Measurements from ENCODE around the gene XCL1. TPM values are rescaled to one million over a fixed set of nuclear protein-coding genes. Genes with fewer than 3 reads are reported as not detected.
"Not testable (repeated sequence)": the region's sequence is repeated elsewhere in the genome, so short reads cannot be mapped to it uniquely, and the experiment has no call there.

Gene XCL1
- polyA plus RNA-seq, 1 donor from 2014 or later, result 2.3 TPM

GRCh38 chr1:168591641-168592250 is 15.3 kb downstream of the XCL1 start:
- no peak for TF ChIP-seq TAF1 (IDR thresholded peaks at IDR 0.05; ENCODE audit: low read depth)
- no peak for TF ChIP-seq POLR2AphosphoS5 (IDR thresholded peaks at IDR 0.05)
- TF ChIP-seq MXI1 (conservative IDR thresholded peaks at IDR 0.05; ENCODE audit: poor library complexity, severe bottlenecking), result no peak
- TF ChIP-seq RAD21 (conservative IDR thresholded peaks at IDR 0.05), result no peak
- TF ChIP-seq EZH2 (IDR thresholded peaks at IDR 0.05; ENCODE audit: borderline replicate concordance, insufficient read depth, low read length, poor library complexity, severe bottlenecking), result no peak
- no peak for TF ChIP-seq REST (IDR thresholded peaks at IDR 0.05; ENCODE audit: borderline replicate concordance)
- no peak for TF ChIP-seq CTCF (IDR thresholded peaks at IDR 0.05; ENCODE audit: poor library complexity, severe bottlenecking)
- no peaks in the 10 kb centered on the region for H3F3A ChIP-seq (ENCODE audit: insufficient read depth, low read length, poor library complexity, severe bottlenecking)
- H3K27ac ChIP-seq (ENCODE audit: low read length), result no peak overlapping the region
- no peaks in the 10 kb centered on the region for H3K79me2 ChIP-seq (replicated peaks; ENCODE audit: insufficient read depth, low read length)
- H3K4me2 ChIP-seq (ENCODE audit: low read length), result no peak overlapping the region
- no peaks in the 10 kb centered on the region for H4K20me1 ChIP-seq (ENCODE audit: insufficient read depth)
- H3K9me3 ChIP-seq (ENCODE audit: low read length), result no peaks in the 10 kb centered on the region
- H3K4me3 ChIP-seq (ENCODE audit: low read length), result no peak overlapping the region
- no peak overlapping the region for H3K9ac ChIP-seq (ENCODE audit: low read length)
- no peaks in the 10 kb centered on the region for H3K36me3 ChIP-seq (ENCODE audit: insufficient read depth, low read length)
- no peaks in the 10 kb centered on the region for H3K9me2 ChIP-seq (ENCODE audit: insufficient read depth, low read length)
- no peaks in the 10 kb centered on the region for H3K27me3 ChIP-seq (ENCODE audit: insufficient read depth, low read depth, low read length)
- no peak overlapping the region for H2AFZ ChIP-seq (ENCODE audit: low read depth, low read length)

- not testable (repeated sequence) for H3K27me3 ChIP-seq (ENCODE audit: insufficient read depth, low read depth, low read length); H4K20me1 ChIP-seq (ENCODE audit: insufficient read depth); H3K9me3 ChIP-seq (ENCODE audit: low read length); H2AFZ ChIP-seq (ENCODE audit: low read depth, low read length); H3K27ac ChIP-seq (ENCODE audit: low read length); H3F3A ChIP-seq (ENCODE audit: insufficient read depth, low read length, poor library complexity, severe bottlenecking); H3K79me2 ChIP-seq (replicated peaks; ENCODE audit: insufficient read depth, low read length); H3K36me3 ChIP-seq (ENCODE audit: insufficient read depth, low read length); H3K4me2 ChIP-seq (ENCODE audit: low read length); H3K9me2 ChIP-seq (ENCODE audit: insufficient read depth, low read length); H3K4me3 ChIP-seq (ENCODE audit: low read length); H3K9ac ChIP-seq (ENCODE audit: low read length)
These were observed 19.0 kb downstream of the XCL1 start for GRCh38 chr1:168595403-168595802.

GRCh38 chr1:168598125-168598524 is 21.7 kb downstream of the XCL1 start:
- no peaks in the 10 kb centered on the region for H3K79me2 ChIP-seq (replicated peaks; ENCODE audit: insufficient read depth, low read length)
- no peak overlapping the region for H3K9ac ChIP-seq (ENCODE audit: low read length)
- no peak for TF ChIP-seq RAD21 (conservative IDR thresholded peaks at IDR 0.05)
- TF ChIP-seq MXI1 (conservative IDR thresholded peaks at IDR 0.05; ENCODE audit: poor library complexity, severe bottlenecking), result no peak
- no peak for TF ChIP-seq TAF1 (IDR thresholded peaks at IDR 0.05; ENCODE audit: low read depth)
- TF ChIP-seq CTCF (IDR thresholded peaks at IDR 0.05; ENCODE audit: poor library complexity, severe bottlenecking), result no peak
- no peak for TF ChIP-seq EZH2 (IDR thresholded peaks at IDR 0.05; ENCODE audit: borderline replicate concordance, insufficient read depth, low read length, poor library complexity, severe bottlenecking)
- no peak for TF ChIP-seq REST (IDR thresholded peaks at IDR 0.05; ENCODE audit: borderline replicate concordance)
- TF ChIP-seq POLR2AphosphoS5 (IDR thresholded peaks at IDR 0.05), result no peak
- no peak for TF ChIP-seq EP300 (conservative IDR thresholded peaks at IDR 0.05; ENCODE audit: poor library complexity, severe bottlenecking)
- TF ChIP-seq SMC3 (conservative IDR thresholded peaks at IDR 0.05; ENCODE audit: poor library complexity), result no peak
- no peak overlapping the region for H2AFZ ChIP-seq (ENCODE audit: low read depth, low read length)
- H3K4me3 ChIP-seq (ENCODE audit: low read length), result no peak overlapping the region
- no peaks in the 10 kb centered on the region for H3K27me3 ChIP-seq (ENCODE audit: insufficient read depth, low read depth, low read length)
- H3K4me2 ChIP-seq (ENCODE audit: low read length), result no peak overlapping the region
- no peaks in the 10 kb centered on the region for H3K36me3 ChIP-seq (ENCODE audit: insufficient read depth, low read length)
- H3K9me3 ChIP-seq (ENCODE audit: low read length), result no peaks in the 10 kb centered on the region
- no peak overlapping the region for H3K27ac ChIP-seq (ENCODE audit: low read length)
- no peaks in the 10 kb centered on the region for H3F3A ChIP-seq (ENCODE audit: insufficient read depth, low read length, poor library complexity, severe bottlenecking)
- no peaks in the 10 kb centered on the region for H3K9me2 ChIP-seq (ENCODE audit: insufficient read depth, low read length)
- no peaks in the 10 kb centered on the region for H4K20me1 ChIP-seq (ENCODE audit: insufficient read depth)

Data from neural cell (in vitro differentiated cells).